HG03196 (cell line): ENCODE results near the gene SYNGR3.
"Not testable (repeated sequence)": the region's sequence is repeated elsewhere in the genome, so short reads cannot be mapped to it uniquely, and the experiment has no call there.

Experiments used
- ATAC-seq: cut with Tn5 transposase; IDR thresholded peaks from one replicate; pipeline ENCODE4 v1.9.1; 2021; ENCODE audit not compliant: unreplicated experiment

The SYNGR3 gene

GRCh38 chr16:1989209-1990100, at the start of gene SYNGR3:
TSS of gene SYNGR3 (plus strand) at chr16:1989970. CDS start at chr16:1990103, 133 bp downstream.
- no peak for ATAC-seq

GRCh38 chr16:1940273-1941161, 49.3 kb upstream of the SYNGR3 start:
- no peak for ATAC-seq

- no peak for ATAC-seq
These were observed 48.4 kb upstream of the SYNGR3 start for GRCh38 chr16:1941162-1942046.

- no peak for ATAC-seq
These were observed 47.5 kb upstream of the SYNGR3 start for GRCh38 chr16:1942047-1942809.

GRCh38 chr16:1942810-1943726, 46.7 kb upstream of the SYNGR3 start, which contains the start of gene MSRB1:
TSS of gene MSRB1 (minus strand) at chr16:1943199. CDS start at chr16:1943156, 43 bp downstream.
- ATAC-seq: peak; percentile 79

- ATAC-seq: no peak
These were observed 45.1 kb upstream of the SYNGR3 start for GRCh38 chr16:1944612-1945199.

- no peak for ATAC-seq
These were observed 44.0 kb upstream of the SYNGR3 start for GRCh38 chr16:1945559-1946391.

GRCh38 chr16:1946495-1947368, 43.0 kb upstream of the SYNGR3 start:
- no peak for ATAC-seq

GRCh38 chr16:1947369-1947670, 42.5 kb upstream of the SYNGR3 start:
- no peak for ATAC-seq

- ATAC-seq: no peak
These were observed 40.3 kb upstream of the SYNGR3 start for GRCh38 chr16:1949507-1949906.

GRCh38 chr16:1950047-1950446, 39.7 kb upstream of the SYNGR3 start:
- no peak for ATAC-seq

- no peak for ATAC-seq
These were observed 39.2 kb upstream of the SYNGR3 start for GRCh38 chr16:1950559-1950958.

GRCh38 chr16:1953734-1954133, 36.0 kb upstream of the SYNGR3 start:
- no peak for ATAC-seq

GRCh38 chr16:1957434-1958142, 32.2 kb upstream of the SYNGR3 start:
- not testable (repeated sequence) for ATAC-seq

GRCh38 chr16:1958143-1958491, 31.7 kb upstream of the SYNGR3 start:
- not testable (repeated sequence) for ATAC-seq

GRCh38 chr16:1958715-1959268, 31.0 kb upstream of the SYNGR3 start:
- no peak for ATAC-seq
